NCI-H1417 (cell line): ENCODE data around the gene GNG4.

Source experiments
- DNase-seq, 3 experiments: peaks; one replicate each; lab custom pipeline; 2025; lab: John Stamatoyannopoulos, UW

The GNG4 gene

DNA sequence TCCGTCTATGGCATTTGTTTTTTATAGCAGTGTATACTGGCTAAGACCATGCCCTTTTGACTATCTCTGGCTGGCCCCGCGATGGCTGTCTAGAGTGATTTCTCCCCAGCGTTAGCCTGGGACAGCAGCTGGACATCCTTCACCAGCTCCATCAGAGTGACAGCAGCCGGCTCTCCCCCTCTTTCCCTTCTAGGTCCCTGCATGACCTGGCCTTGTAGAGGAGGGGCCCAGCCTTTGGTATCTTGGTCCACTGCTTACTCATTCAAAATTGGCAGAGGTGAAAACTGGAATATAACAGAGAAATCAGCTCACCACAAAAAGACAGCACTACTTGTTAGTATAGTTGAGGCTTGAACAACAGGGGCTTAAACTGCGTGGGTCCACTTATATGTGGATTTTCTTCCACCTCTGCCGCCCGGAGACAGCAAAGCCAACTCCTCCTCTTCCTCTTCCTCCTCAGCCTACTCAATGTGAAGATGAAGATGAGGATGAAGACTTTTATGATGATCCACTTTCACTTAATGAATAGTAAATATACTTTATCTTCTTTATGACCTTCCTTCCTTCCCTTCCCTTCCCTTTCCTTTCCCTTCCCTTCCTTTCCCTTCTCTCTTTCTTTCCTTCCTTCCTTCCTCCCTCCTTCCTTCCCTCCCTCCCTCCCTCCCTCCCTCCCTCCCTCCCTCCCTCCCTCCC lies 116.0 kb downstream of the GNG4 start:
- DNase-seq = no peak

DNA sequence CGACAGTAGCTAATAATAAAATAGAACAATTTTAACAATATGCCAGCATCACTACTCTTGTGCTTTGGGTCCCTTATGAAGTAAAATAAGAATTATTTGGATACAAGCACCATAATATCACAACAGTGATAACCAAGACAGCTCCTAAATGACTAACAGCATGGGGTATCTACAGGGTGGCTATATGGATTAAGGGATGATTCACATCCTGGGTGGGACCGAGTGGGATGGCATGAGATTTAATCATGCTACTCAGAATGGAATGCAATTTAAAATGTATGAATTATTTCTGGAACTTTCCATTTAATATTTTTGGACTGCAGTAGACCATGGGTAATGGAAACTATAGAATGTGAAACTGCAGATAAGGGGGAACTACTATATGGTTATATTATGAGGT lies 117.2 kb downstream of the GNG4 start:
- no peak for DNase-seq

DNA sequence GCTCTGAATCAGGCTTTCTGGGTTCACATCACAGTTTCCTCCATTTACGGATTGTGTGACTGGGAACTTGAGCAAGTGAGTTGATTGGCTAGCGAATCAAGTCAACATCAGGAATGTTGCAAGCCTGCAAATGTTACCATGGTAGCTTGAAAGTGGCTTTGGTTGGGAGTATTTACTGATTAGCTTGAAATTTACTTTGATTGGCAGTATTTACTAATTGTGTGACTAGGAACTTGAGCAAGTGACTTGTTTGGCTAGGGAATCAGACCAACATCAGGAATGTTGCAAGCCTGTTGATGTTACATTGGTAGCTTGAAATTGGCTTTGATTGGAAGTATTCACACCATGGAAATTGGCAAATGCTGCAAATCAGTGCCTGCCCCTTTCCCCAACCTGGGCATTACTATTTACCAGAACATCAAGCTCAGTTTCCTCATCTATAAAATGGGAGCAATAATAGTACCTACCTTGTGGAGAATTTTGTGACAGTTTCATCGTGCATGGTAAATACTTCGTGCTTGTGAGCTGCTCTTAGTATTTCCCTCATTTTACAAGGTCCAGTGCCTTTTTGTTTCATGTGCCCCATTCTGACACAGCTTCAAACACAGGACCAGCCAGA lies 122.3 kb downstream of the GNG4 start:
- no peak for DNase-seq

DNA sequence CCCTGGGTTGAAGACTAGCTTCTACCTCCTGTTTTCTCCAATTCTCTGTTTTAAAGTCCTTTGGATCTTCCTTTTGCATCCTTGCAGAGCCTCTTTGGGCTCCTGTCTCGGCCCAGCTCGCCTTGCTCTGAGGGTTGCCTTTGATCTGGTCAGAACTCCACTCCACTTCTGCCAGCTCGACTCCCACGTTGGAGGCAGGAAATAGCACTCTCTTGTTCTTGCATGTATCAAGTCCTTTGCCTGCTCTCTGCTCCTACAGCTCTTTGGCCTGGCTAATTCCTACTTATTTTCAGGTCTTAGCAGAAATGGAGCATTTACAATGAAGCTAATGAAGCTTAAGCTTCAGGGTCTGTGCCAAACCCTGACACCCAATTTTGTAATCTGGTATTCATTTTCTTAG lies 124.3 kb downstream of the GNG4 start:
- DNase-seq = no peak

DNA sequence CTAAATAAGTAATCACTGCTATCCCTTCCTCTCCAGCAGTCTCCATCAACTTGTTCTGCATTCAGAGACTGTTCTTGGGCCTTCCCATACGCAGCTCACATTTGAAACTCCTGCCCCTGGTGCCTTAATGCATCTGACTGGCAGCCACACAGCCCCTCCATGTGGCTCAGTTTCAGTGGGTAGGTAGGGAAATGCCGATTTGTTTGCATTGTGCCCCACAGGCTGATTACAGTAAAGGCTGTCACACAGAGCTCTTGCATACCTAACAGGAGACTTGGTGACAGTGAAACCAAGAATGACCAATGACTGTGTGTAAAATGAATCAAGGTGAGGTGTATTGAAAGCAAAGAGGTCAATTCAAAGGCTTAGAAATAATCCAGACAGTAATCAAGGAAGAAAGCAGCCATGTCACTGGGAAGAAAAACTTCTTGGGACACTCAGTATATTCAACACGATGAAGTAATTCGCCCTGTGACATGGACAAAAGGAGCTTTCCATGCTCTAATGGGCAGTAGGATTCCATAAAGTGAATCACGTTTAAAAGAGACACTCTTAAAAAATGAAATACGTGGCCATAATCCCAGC lies 132.6 kb downstream of the GNG4 start:
- no peak for DNase-seq

DNA sequence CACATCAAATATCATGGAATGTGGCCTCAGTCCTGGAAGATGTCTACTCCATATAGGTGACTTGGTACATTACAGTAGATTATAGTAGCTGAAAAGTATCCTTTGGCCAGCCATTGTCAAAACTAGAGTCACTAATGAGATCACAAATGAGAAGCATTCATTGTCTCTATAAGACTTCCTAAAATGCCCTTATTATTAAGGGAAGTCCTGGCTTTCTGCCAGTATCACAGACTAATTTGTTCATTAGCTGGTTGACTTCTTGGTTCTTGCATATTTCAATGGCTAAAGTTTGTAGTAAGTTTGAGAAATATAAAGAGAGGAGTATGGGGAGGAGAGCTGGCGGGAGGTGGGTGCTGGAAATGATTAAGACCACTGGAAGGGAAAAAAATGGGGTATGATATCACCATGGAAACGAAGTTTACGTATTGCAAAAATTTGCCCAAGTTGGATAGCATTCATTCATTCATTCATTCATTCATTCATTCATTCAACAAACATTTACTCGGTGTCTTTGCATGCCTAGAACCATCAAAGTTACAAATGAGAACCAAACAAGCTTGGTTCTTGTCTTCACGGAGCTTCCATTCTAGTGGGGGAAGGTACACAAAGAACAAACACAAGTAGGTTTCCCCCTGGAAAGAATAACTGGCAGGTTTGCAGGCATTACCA lies 133.6 kb downstream of the GNG4 start:
- peak in 1 of 3 experiments; percentile 24 for DNase-seq

DNA sequence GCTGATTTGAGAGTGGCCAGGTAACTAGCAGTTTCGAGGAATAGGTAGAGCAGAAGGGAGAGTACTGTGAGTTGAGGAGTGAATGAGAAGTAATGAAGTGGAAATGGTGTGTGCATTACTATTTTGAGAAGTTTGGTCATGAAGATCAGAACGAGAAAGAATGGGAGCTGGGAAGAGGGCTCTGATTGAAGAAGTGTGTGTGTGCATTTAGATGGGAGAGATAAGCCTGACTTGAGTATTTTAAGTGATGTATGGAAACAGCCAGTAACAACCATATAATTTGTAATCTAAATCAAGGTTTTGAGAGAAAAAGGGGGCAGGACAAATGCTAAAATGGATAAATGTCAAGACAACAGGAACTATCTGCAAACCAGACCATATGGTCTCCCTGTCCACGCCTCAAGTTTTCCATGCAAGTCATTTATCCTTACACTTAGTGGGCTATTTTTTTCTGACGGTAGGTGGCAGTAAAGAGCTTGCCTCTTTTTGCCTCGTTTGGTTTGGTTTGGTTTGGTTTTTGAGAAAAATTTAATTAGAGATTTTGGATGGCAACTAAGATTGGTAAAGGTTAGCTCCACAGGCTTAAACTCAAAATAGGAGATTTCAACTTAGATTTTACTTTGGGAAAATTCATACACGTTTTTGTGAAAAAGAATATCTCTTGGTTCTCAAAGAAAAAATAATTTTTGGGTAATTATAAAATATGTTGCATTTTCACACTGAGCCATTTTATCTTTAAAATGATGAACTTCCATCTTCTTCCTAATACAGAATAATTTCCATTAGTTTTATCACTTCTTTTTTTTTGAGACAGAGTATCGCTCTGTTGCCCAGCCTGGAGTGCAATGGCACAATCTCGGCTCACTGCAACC lies 135.9 kb downstream of the GNG4 start:
- DNase-seq = peak; percentile 46 to 87 (median 69)

DNA sequence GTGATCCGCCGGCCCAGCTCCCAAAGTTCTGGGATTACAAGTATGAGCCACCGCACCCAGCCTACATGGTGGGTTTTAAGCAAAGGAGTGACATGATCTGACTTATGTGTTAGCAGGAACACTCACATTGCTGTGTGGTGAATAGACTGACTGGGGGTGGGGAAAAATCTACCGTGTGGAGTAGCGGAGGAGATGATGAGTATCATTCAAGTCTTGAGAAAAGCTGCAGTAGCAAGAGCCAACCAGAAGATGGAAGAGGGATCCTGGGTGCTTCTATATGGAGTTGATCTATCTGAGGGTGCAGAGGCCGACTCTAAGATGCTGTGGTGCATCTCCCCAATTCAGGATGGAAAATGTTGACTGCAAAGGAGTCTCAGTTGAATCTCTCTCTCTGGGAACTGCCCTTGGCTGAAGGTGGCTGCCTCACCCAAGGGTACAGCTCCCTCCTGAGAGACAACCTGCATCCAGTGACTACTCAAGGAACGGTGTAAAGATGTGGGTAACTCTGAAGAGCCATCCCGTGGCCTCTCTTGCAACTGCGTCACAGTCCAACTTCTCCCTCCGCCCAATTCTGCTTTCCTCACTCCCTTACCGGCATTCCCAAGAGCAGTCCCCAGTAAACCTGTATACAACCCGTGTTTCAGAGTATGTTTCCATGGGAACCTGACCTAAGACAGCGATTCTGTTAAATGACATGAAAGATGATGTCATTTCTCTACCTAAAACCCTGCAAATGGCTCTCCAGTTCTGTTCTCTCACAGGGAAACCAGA lies 137.9 kb downstream of the GNG4 start:
- DNase-seq = no peak

DNA sequence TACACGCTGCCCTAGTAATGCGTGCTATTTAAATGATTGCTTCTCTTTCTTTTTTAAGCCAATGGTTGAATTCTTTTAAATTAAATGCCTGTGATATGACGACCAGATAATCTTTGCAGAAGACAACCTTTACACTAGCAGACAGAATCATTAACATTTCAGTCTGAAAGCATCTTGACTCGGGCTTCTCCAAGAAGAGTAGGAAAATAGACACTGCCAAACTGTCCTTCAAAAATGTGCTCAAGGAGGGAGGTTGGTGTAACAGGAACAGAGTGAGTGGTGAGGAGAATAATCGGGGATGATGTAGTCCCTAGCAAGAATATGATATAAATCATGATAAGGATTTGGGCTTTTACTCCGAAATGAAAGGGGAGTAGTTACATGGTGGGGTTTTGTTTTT lies 138.8 kb downstream of the GNG4 start:
- no peak for DNase-seq

DNA sequence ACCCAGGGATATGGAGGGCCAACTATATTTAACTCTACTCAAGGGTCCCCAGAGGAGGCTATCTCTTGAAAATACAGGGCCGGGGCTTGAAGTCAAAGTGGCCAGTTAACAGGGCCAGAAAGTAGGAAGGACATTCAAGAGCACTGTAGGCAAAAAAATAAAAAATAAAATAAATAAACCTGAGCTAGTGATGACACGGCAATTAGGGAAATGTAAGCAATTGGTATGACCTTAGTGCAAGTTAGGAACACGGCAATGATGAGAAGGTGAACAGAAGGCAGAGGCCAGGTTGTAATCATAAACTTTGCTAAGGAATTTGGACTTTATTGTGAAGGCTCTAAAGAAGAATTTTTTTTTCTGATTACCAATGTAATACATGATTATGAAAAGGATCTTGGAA lies 142.0 kb downstream of the GNG4 start:
- no peak for DNase-seq

DNA sequence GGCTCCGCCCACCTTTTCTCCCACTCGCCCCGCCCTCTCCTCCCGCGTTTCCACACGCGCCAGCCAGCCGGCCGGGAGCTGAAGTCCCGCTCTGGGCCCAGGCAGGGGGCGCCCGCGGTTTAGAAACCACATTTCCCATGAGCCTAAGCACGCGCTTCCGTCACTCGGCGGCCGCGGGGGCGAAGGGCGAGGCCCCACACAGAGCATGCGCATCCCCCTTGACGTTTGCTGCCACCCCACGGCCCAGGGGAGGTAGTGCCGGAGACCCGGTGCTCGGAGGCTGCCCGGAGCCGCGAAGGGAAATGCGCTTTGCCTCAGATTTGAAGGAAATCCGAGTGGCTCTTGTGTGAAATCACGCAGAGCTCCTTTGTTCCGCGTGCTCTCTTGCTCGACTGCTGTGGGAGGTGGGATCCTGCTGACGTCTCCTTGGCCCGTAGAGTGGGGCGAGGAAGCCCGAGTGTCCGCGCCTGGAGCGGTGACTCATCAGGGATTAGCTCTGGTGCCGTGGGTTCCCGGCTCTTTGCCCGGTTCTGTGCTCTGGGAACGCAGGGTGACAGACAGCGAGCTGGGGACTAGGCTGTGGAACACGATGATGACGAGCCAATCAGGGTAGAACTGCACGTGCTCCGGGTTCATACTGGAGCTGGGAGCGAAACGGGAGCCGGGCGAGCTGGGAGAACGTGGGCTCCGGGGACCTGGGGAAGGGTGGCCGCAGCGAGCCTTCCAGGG lies 144.9 kb downstream of the GNG4 start:
- DNase-seq = peak; percentile 96 to 100 (median 99)

DNA sequence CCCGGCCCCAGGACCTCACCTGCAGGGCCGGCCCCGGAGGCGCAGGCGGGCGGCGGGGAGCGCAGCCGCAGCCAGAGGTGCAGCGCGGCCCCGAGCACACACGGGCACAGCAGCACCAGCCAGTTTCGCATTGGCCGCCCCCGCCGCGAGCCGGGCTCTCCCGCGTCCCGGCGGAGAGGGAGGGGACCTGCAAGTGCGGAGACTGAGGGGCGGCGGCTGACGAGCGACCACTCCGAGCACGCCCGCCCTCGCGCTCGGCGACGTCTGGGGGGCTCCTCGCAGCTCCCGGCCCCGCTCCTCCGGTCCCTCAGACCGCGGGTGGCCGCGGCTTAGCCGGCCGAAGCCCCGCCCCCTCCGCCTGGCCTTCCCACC lies 145.5 kb downstream of the GNG4 start, which contains the start of gene B3GALNT2:
TSS of gene B3GALNT2 (minus strand) at position 331 of the 372 bp plus-strand sequence. CDS start at position 131, 200 bp downstream.
- DNase-seq = no peak

DNA sequence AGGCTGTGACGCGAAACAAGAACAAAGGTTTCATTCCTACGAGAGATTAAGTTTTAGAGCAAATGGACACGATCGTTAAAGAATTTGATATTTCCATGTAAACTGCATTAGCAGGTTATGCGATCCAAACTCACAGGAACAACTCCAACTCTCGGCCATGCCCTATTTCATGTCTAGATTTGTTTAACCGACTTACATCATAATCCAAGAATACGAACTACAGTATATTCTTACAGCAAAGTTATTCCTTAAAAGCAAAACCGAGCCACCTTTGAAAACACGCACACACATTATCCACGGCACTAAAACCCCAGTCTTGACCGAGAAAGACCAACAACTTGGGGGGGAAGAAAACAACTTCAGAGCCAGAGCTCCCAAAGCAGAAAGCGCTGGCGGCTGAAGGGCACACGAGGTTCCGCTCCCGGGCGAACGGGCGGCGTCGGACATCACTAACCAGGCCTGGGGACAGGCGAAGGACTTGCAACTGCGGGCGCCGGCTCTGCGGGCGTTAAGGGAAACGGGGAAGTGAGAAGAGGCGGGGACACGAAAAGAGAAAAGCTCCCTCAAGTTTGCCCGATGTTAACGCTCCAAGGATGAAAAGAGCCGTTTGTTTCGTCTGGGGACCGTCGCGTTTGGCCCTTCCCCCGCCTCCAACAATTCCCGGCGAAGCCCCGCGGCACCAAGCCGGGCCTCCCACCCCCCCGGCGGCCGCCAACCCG lies 146.0 kb downstream of the GNG4 start:
- peak in 2 of 3 experiments; percentile 85 to 89 for DNase-seq

DNA sequence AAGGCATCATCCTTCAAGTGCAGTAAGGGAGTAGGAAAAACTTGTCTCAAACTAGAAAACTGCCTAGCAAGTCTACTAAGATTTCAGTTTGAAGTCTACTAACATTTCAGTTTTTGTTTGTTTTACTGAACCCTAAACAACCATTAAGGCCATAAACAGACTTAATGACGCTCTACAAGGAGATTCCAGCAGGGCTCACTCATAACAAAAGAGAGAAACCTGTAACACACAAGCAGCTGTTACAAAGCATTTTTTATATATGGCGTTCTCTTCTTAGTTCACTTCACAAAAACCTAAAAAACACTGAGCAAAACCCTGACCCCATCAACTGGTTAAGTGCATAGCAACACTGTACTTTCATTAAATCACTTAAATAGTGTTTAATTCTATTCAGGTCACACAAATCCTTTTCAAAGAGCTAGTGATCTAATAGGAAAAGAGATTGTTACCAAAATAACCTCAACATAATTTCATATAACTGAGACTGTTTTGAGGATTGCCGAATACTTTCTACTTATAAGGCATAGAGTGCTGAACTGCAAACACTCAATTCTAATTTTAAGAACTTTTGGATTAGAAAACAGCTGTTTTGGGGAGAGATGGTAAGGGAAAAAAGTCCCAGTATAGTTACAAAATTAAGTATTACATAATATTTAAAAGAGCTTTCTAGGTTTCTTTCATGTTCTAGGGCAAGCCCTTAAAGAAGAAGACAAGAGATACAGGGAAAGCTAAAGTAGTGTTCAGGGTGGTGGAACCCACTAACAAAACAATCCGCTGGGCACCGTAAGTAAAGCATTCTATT lies 146.8 kb downstream of the GNG4 start:
- DNase-seq = peak in 1 of 3 experiments; percentile 55

DNA sequence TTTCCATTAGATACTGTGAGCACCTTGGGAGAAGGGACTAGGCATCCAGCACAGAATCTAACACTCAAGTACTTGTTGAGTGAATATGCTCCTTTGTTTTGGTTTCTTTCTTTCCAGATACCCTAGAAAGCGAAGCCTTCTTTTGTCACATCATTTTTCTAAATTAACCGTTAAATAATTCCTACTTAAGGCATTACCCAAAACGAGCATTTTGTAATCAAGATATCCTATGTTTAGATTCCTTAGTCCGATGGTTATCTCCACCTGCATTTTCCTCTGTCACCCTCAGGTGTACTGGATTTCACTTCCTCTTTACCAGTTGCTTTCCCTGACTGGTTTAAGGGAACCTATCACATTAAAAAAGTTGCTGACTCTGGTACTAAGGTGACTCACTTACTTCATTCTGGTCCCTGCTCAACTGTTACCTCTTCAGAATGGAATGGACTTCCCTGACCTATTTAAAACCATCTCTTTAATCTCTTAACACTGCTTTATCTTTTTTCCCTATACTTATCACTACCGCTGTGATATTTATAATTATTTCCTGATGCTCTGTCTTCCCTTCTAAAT lies 148.5 kb downstream of the GNG4 start:
- no peak for DNase-seq
